ENCODE results near the gene ZSCAN22.

ZSCAN22 gene

DNA sequence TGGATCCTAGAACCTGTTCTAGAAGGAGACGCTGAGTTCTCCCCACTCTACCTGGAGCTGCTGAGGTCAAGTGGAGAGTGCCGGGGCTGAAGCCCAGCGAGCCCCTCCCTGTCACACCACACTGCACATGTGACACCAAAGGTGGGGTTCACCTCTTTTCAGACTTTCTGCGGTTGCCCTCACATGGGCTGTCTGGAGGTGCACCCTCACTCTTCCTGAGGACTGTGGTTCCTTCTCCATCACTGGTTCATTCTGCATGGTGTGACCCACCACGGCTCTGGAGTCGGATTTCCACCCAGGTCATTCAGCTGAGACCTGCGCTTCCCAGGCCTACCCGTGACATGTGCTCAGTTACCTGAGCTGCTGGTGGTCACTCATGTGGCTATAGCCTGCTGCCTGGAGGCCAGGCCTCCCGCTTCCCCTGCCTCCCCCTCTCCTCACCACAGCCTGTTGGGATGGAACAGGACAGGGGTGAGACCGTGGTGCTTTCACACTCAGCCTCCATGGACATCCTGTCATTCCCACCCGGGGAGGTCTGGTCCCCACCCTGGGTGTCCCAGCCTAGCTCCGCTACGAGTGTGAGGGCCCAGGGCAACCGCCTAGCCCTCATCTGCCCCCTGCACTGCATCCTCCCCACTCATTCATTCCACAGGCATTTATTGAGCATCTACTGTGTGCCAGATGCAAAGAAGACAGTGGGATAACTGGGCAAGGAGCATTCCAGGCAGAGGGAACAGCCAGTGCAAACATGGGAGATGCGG lies 27.1 kb downstream of the ZSCAN22 start:
- WGBS, 2 donors (ENCODE audit: extremely low coverage in 2 of 2, insufficient read length in 2 of 2, insufficient replicate concordance in 1 of 2), result no CpG with 5 or more reads among the region's 15 CpGs
- H4K91ac ChIP-seq (ENCODE audit: low read depth, low read length, poor library complexity), result no peak overlapping the region
- no peak overlapping the region for H3K18ac ChIP-seq (ENCODE audit: low read length)
- no peak overlapping the region for H2BK12ac ChIP-seq (ENCODE audit: low read length)
- no peak overlapping the region for H4K8ac ChIP-seq (ENCODE audit: low read depth, low read length)
- no peak overlapping the region for H3K4me3 ChIP-seq (ENCODE audit: low read length in 2 of 2)
- H3K36me3 ChIP-seq (replicated peaks in 1 of 2; ENCODE audit: control insufficient read depth in 2 of 2, insufficient read depth in 2 of 2, low read length in 2 of 2), result peaks cover 7 to 24% of the 10 kb centered on the region in 2 donors
- no peak overlapping the region for H3K4me2 ChIP-seq (ENCODE audit: insufficient read depth, low read length, poor library complexity, severe bottlenecking)
- no peaks in the 10 kb centered on the region for H3K27me3 ChIP-seq (ENCODE audit: control insufficient read depth in 3 of 3, insufficient read depth in 3 of 3, low read depth in 1 of 3, low read length in 3 of 3)
- DNase-seq (ENCODE audit: low spot score), result no peak
- peak overlapping the region; percentile 77 for H2BK5ac ChIP-seq (ENCODE audit: low read length)
- peaks cover 8% of the 10 kb centered on the region for H3K79me1 ChIP-seq (ENCODE audit: low read depth, low read length)
- no peak overlapping the region for H2BK15ac ChIP-seq (ENCODE audit: low read length)
- H3K9ac ChIP-seq (ENCODE audit: low read depth, low read length, poor library complexity), result no peak overlapping the region
- H3K4me1 ChIP-seq (ENCODE audit: control insufficient read depth in 2 of 2, insufficient read depth in 1 of 2, low read depth in 1 of 2, low read length in 2 of 2), result no peaks in the 10 kb centered on the region
- H3K9me3 ChIP-seq (replicated peaks in 1 of 2; ENCODE audit: control insufficient read depth in 2 of 2, insufficient read depth in 1 of 2, low read depth in 1 of 2, low read length in 2 of 2), result no peaks in the 10 kb centered on the region
- H3K27ac ChIP-seq (replicated peaks; ENCODE audit: low read length), result no peak overlapping the region
- H2BK120ac ChIP-seq (ENCODE audit: low read depth, low read length), result no peak overlapping the region
- H3K14ac ChIP-seq (ENCODE audit: low read length), result no peak overlapping the region
- no peak overlapping the region for H3K23ac ChIP-seq (ENCODE audit: low read depth, low read length, poor library complexity)
- no peak overlapping the region for H2AFZ ChIP-seq (ENCODE audit: low read length)
- peak overlapping the region; percentile 65 for H2AK5ac ChIP-seq (ENCODE audit: low read depth, low read length)
- H3K4ac ChIP-seq (ENCODE audit: low read length), result no peak overlapping the region

DNA sequence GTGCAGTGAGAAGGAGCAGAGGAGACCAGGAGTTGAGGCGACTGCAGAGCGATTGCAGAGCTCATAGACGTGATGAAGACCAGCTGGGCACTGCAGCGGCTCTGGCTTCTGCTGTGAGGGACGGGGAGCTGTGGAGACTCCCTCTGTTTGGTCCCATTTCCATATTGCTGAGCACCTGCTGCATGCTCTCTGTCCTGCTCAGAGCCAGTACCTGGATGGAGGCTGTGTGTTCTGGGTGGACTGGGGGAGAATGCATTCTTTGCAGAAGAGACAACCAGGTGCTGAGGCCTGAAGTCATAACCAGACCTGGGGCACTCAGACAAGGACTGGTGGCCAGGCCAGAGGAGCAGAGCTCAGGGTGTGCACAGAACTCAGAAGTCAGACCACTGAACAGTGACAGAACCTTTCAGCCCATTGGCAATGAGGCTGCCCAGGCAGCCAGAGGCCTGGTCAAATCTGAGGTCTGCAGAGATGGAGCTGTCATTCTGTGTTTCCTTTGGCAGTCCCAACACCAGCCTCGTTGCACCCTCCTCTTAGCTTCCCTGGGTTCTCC lies 27.8 kb downstream of the ZSCAN22 start:
- Histone ChIP-seq H3K36me3 (replicated peaks in 1 of 2; ENCODE audit: control insufficient read depth in 2 of 2, insufficient read depth in 2 of 2, low read length in 2 of 2) (peaks cover 7 to 24% of the 10 kb centered on the region in 2 donors), H3K9me3 (replicated peaks in 1 of 2; ENCODE audit: control insufficient read depth in 2 of 2, insufficient read depth in 1 of 2, low read depth in 1 of 2, low read length in 2 of 2) (no peaks in the 10 kb centered on the region), H3K4me1 (ENCODE audit: control insufficient read depth in 2 of 2, insufficient read depth in 1 of 2, low read depth in 1 of 2, low read length in 2 of 2) (no peaks in the 10 kb centered on the region), H2AK5ac (ENCODE audit: low read depth, low read length) (no peak overlapping the region), H3K4me2 (ENCODE audit: insufficient read depth, low read length, poor library complexity, severe bottlenecking) (no peak overlapping the region), H3K9ac (ENCODE audit: low read depth, low read length, poor library complexity) (peak overlapping the region; percentile 37), H2BK12ac (ENCODE audit: low read length) (no peak overlapping the region), H4K8ac (ENCODE audit: low read depth, low read length) (no peak overlapping the region), H3K23ac (ENCODE audit: low read depth, low read length, poor library complexity) (no peak overlapping the region), H3K4me3 (ENCODE audit: low read length in 2 of 2) (no peak overlapping the region), H3K79me1 (ENCODE audit: low read depth, low read length) (peaks cover 8% of the 10 kb centered on the region), H3K14ac (ENCODE audit: low read length) (no peak overlapping the region), H2BK15ac (ENCODE audit: low read length) (no peak overlapping the region), H2AFZ (ENCODE audit: low read length) (no peak overlapping the region), H3K4ac (ENCODE audit: low read length) (no peak overlapping the region), H3K27me3 (ENCODE audit: control insufficient read depth in 3 of 3, insufficient read depth in 3 of 3, low read depth in 1 of 3, low read length in 3 of 3) (no peaks in the 10 kb centered on the region), H3K18ac (ENCODE audit: low read length) (no peak overlapping the region), H2BK120ac (ENCODE audit: low read depth, low read length) (no peak overlapping the region), H2BK5ac (ENCODE audit: low read length) (no peak overlapping the region), H3K27ac (replicated peaks; ENCODE audit: low read length) (no peak overlapping the region), H4K91ac (ENCODE audit: low read depth, low read length, poor library complexity) (no peak overlapping the region)
- no peak for DNase-seq (ENCODE audit: low spot score)
- WGBS, 2 donors (ENCODE audit: extremely low coverage in 2 of 2, insufficient read length in 2 of 2, insufficient replicate concordance in 1 of 2), result no CpG with 5 or more reads among the region's 6 CpGs

DNA sequence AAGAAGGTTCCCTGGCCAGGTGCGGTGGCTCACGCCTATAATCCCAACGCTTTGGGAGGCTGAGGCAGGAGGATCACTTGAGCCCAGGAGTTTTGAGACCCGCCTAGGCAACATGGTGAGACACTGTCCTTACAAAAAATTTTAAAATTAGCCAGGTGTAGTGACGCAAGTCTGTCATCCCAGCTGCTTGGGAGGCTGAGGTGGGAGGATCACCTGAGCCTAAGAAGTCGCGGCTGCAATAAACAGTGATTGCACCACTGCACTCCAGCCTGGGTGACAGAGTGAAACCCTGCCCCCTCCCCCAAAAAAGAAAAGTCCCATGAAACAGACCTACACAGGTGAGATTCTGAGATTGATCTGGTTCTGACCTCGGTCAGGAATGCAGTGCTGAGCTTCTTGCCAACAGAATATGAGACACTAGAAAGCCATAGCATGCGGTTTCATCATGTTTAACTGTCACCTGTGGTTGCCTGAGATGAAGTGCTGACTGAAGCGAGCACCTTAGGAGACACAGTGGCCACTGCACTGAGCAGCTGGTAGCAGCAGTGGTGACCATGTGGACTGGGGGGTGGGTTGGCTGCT lies 28.5 kb downstream of the ZSCAN22 start:
- Histone ChIP-seq H2BK120ac (ENCODE audit: low read depth, low read length) (no peak overlapping the region), H4K8ac (ENCODE audit: low read depth, low read length) (peak overlapping the region; percentile 82), H2AK5ac (ENCODE audit: low read depth, low read length) (no peak overlapping the region), H3K18ac (ENCODE audit: low read length) (no peak overlapping the region), H3K27me3 (ENCODE audit: control insufficient read depth in 3 of 3, insufficient read depth in 3 of 3, low read depth in 1 of 3, low read length in 3 of 3) (no peaks in the 10 kb centered on the region), H3K4me3 (ENCODE audit: low read length in 2 of 2) (no peak overlapping the region), H3K27ac (replicated peaks; ENCODE audit: low read length) (no peak overlapping the region), H3K36me3 (replicated peaks in 1 of 2; ENCODE audit: control insufficient read depth in 2 of 2, insufficient read depth in 2 of 2, low read length in 2 of 2) (peaks cover 7 to 24% of the 10 kb centered on the region in 2 donors), H3K9me3 (replicated peaks in 1 of 2; ENCODE audit: control insufficient read depth in 2 of 2, insufficient read depth in 1 of 2, low read depth in 1 of 2, low read length in 2 of 2) (no peaks in the 10 kb centered on the region), H3K14ac (ENCODE audit: low read length) (no peak overlapping the region), H3K4me1 (ENCODE audit: control insufficient read depth in 2 of 2, insufficient read depth in 1 of 2, low read depth in 1 of 2, low read length in 2 of 2) (no peaks in the 10 kb centered on the region), H3K79me1 (ENCODE audit: low read depth, low read length) (peaks cover 8% of the 10 kb centered on the region), H2BK12ac (ENCODE audit: low read length) (no peak overlapping the region), H3K4me2 (ENCODE audit: insufficient read depth, low read length, poor library complexity, severe bottlenecking) (no peak overlapping the region), H3K23ac (ENCODE audit: low read depth, low read length, poor library complexity) (no peak overlapping the region), H2BK15ac (ENCODE audit: low read length) (no peak overlapping the region), H2BK5ac (ENCODE audit: low read length) (no peak overlapping the region), H4K91ac (ENCODE audit: low read depth, low read length, poor library complexity) (no peak overlapping the region), H3K9ac (ENCODE audit: low read depth, low read length, poor library complexity) (no peak overlapping the region), H3K4ac (ENCODE audit: low read length) (no peak overlapping the region), H2AFZ (ENCODE audit: low read length) (no peak overlapping the region)
- DNase-seq (ENCODE audit: low spot score), result no peak
- WGBS, 2 donors (ENCODE audit: extremely low coverage in 2 of 2, insufficient read length in 2 of 2, insufficient replicate concordance in 1 of 2), result no CpG with 5 or more reads among the region's 10 CpGs

All from neuronal stem cell (in vitro differentiated cells).